HG03565 (cell line): ENCODE measurements around the gene RASL10B.
"Not testable (repeated sequence)": the region's sequence is repeated elsewhere in the genome, so short reads cannot be mapped to it uniquely, and the experiment has no call there.

Experiments
- ATAC-seq: cut with Tn5 transposase; IDR thresholded peaks from one replicate; pipeline ENCODE4 v1.9.1; 2021; ENCODE audit warnings: mild to moderate bottlenecking, moderate library complexity; ENCODE audit not compliant: unreplicated experiment

Gene RASL10B

DNA sequence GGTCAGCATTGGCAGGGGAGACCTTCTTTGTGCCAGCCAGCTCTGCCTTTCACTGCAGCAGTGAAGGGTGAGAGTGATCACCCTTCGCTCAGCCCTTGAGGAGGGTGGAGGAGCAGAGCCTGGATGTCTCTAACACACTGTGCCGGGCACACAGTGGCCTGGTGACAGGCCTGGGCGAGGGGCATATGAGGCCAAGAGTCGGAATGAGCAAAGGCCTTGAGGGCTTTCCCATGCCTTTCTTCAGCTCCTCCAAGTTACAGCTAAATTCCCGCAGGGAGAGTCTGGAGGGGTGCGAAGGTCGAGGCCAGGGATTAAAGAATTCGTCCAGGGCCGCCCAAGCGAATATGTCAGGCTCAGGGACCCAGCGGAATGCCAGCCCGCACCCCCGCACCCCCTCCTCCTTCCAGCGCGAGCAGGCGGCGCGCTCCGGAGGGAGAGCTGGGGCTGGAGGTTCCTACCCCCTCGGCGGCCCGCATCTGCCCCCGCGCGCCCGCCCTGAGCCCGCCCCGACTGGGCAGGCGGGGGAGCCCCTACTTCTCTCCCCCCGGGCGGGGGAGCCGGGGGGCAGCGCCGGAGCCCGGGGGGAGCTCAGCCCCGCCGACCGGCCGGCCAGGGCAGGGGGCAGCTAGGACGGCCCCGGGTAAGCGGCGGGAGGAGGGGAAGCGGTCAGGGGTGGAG is at the start of gene RASL10B:
RASL10B (plus strand) TSS at position 401 of the 678 bp plus-strand sequence. CDS start 3,546 bp downstream, outside the sequence.
- no peak for ATAC-seq

- ATAC-seq: no peak
These were observed 47.8 kb upstream of the RASL10B start for GRCh38 chr17:35683591-35683990.

DNA sequence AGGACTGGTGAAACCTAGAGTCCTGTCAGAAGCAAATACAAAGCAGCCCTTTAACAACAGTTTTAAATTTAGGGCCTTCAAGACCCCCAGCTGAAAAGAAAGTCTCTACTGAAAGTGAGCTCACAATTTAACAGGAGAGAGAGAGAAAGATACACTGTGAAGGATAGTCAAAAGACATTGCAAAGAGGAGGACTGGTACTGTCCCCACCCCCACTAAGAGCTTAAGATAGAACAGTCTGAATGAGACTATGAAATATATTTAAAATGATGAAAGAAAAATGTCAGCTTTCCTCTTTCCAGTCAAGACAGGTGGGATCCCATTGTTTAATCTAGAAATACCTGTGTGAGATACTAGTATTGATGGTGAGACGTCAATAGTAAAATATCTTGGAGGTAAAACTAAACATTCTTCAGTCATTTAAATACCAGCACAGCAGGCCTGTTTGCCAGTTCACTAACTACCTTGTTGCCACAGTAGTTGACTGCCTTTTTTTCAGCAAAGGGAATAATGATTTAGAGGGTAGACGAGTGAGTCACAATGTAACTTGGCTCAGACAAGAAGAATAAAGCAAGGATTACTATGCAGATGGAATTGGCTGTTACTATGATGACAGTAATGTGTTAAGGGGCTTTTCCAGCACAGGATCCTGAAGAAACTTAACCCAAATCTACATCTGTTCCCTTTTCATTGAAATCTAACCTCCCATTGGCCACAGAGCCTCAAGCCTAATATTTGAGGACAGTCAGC is 47.2 kb upstream of the RASL10B start:
- no peak for ATAC-seq

DNA sequence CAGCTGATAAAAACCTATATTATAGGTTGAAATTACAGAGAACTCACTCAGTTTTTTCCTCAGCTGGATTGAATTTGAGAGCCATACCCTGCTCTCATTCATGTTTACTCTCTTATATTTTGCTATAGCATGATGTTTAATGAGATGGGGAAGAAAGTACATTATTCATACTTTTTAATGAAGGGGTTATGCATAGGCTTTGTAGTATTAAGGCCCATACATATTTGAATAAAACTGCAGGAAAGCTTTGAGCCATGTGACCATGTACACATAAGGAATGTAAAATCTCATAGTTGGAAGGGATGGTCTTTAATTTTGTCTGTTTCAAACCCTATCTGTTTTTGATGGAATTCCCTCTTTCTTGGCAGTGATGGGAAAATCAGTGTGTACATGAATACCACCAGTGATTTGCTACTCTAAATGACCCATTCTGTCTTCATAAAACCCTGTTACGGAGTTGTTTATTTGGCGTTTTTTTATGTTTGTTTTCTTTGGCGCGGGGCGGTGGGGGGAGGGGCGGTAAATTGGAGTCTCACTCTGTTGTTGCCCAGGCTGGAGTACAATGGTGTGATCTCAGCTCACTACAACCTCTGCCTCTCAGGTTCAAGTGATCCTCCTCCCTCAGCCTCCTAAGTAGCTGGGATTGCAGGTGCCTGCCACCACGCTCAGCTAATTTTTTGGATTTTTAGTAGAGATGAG is 38.8 kb upstream of the RASL10B start:
- no peak for ATAC-seq

DNA sequence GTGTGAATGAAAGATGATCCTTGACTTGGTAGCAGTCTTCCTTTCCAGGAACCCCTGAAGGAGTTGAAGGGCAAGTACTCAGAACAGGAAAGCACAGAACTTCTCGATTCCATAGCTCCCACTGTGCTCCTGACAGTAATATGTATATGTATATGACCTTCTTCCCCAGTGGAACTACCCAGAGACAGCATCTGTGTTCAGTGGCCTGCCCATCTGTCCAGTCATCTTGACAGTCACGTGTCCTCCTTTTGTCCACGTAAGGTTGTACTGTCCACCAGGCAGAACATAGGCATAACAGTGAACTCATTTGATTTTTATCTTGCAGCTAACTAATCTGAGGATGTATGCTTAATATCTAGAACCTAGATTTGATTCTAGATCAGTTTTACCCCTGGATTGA is 37.8 kb upstream of the RASL10B start:
- ATAC-seq: no peak

GRCh38 chr17:35694906-35695305 is 36.5 kb upstream of the RASL10B start:
- ATAC-seq: no peak

GRCh38 chr17:35695613-35696012 is 35.8 kb upstream of the RASL10B start:
- no peak for ATAC-seq

DNA sequence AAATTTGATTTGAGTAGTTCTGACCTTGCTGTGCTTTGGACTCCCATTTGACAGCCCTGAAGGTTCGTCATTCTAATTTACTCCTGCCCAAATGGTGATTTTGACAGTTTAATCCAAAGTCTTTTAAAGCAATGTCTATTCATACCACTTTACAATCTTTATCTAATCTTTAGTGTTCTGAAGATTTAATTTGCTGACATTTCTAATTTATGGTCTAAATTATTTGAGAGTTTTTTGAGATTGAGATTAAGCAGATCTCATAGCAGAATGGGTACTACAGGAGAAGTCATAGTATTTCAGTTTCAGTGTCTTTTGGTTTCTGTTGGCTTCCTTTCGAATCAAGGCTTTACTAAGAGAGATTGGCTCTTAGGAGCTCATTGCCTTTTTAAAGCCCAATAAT is 32.6 kb upstream of the RASL10B start:
- no peak for ATAC-seq

DNA sequence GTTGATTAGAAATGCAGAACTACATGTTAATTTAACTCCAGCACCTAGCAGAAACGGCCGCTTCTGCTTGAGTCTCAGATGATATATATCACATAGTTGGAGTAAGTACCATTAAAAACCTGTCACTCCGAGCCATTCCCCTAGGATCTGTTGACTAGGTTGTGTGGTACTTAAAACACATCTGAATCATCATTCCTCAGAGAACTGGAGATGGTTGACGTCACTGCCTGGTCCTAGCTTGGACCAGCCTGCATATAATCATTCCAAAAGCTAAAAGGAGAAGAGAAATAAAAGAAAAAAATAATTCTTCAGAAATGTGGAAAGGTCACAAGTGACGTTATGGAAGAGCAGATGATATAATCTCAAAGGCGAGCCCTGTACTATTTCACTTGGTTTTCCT is 31.3 kb upstream of the RASL10B start:
- ATAC-seq: no peak

DNA sequence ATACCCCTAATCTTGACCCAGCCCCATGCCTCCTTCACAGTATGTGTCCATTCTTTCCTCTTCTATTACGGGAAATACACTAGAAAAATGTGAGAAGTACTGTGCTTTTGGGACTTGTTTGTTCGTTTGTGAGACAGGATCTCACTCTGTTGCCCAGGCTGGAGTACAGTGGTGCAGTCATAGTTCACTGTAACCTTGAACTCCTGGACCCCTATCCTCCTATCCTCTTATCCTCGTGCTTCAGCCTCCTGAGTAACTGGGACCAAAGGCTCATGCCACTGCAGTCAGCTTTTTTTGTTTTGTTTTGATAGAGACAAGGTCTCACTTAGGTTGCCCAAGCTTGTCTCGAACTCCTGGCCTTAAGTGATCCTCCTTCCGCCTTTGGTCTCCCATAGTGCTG is 29.9 kb upstream of the RASL10B start:
- ATAC-seq: no peak

- not testable (repeated sequence) for ATAC-seq
These were observed 28.1 kb upstream of the RASL10B start for GRCh38 chr17:35703308-35703707.

GRCh38 chr17:35705230-35705629 is 26.2 kb upstream of the RASL10B start:
- no peak for ATAC-seq

DNA sequence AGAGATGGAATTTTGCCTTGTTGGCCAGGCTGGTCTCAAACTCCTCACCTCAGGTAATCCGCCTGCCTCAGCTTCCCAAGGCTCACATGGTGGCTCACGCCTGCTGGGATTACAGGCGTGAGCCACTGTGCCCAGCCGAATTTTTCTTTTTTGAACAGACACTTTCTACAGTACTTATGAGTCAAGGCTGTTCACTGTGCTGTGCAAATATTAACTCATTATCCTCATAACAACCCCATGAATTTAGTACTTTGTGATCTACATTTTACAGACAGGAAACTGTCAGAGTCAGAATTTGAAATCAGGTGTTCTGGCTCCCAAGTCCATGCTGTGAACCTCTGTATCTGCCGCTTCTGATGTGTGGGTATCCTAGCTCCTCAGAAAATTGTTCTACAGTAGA is 25.7 kb upstream of the RASL10B start:
- no peak for ATAC-seq

DNA sequence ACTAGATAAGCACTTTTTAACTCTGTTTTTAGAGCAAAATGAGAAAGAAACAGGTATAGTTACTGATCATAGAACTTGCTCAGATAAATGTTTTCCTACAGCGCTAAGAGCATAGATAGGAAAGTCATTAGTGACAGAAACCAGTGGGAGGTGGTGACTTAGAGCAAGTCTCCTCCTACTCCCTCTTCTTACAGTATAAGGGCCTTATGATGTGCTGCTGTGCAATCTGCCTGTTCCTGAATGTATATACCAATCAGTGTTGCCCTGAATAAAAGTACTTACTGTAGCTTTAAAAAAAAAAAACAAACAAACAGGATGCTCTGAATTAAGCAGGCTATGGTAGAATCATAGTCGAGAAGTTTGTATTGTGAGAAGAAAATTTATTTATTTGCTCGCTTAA is 23.3 kb upstream of the RASL10B start:
- no peak for ATAC-seq

DNA sequence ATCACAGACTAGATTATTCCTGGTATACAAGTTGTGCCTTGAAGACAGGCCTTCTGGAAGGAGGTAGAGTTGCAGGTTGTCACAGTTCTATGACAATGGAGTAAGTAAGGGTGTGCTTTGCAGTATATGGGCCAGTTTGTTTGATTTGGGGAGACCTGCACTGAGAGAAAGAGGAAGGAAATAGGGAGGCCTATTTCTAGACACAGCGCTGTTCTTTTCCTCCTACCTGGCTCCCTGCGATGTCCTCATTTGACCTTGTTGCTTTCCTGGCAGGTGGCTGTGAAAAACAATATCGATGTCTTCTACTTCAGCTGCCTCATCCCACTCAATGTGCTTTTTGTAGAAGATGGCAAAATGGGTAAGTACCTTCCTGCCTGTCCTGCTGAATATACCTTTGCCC is 22.5 kb upstream of the RASL10B start:
- no peak for ATAC-seq

DNA sequence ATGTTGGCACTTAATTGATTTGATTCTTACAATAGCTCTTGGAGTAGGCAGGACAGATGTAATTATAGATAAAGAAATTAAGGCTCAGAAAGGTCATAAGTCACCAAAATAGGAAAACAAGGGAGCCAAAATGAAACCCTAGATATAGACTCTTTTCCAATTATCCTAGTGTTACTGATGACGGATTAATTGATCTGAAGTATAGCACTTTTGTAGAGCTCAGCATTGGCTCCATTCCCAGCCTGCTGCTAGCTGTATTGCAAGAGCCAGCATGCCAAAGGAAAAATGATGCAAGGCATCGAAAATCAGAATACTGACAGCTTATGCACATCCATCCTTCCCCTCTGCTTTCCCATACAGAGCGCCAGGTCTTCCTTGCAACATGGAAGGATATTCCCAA is 21.6 kb upstream of the RASL10B start:
- no peak for ATAC-seq

GRCh38 chr17:35710950-35711349 is 20.5 kb upstream of the RASL10B start:
- no peak for ATAC-seq

DNA sequence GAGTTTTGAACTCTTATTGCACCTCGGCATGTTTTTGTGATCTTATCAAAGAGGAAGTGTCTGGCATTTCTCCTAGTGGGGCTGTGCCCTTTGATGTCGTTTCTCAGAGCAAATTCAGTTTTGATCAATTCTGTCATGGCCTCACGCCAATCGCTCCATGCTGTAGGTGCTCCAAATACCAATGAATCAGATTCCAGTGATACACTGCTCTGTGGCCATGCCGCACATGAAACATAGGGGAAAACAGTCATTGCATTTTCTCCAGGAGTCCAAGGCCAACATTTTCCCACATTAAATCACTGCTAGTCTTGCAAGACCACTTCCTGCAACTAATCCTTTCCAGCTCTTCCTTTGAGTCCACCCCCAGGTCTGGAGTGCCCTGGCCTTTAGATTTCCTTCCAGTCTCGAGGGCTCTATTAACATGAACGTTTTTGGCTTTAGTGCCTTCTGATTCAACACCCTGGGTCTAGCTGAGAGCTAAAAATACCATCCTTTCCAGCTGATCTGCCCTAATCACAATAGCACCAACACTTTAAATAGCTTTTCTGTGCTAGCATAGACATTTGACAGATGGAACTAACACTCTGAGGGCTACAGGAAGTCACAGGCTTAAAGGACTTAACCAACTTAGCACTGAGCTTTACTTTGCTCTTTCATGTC is 18.2 kb upstream of the RASL10B start:
- no peak for ATAC-seq

DNA sequence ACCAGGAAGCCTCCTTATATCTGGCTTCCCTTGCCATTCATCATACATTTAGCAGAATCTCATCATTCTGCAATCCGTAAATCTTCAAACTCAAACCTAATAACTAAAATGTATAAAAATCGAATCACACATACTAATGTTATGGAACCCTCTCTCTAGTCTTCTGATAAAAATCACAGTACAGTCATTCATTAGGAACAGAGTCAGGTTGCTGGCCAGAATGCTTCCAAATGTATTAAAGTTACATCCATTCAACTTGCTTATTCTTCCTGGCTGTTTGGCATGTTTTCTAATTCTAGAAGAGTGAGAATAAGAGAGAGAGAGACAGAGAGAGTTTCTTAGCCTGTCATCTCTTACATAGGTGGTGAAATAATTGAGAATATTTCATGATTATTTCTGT is 16.5 kb upstream of the RASL10B start:
- ATAC-seq: no peak

- ATAC-seq: no peak
These were observed 16.0 kb upstream of the RASL10B start for GRCh38 chr17:35715416-35715815.

GRCh38 chr17:35716173-35716572 is 15.3 kb upstream of the RASL10B start:
- no peak for ATAC-seq
